ENCODE results near the gene LRIG1. TPM values are rescaled to one million over a fixed set of nuclear protein-coding genes. Genes with fewer than 3 reads are reported as not detected.

The LRIG1 gene
- total RNA-seq, 1 donor from 2014 or later, result 169 TPM

DNA sequence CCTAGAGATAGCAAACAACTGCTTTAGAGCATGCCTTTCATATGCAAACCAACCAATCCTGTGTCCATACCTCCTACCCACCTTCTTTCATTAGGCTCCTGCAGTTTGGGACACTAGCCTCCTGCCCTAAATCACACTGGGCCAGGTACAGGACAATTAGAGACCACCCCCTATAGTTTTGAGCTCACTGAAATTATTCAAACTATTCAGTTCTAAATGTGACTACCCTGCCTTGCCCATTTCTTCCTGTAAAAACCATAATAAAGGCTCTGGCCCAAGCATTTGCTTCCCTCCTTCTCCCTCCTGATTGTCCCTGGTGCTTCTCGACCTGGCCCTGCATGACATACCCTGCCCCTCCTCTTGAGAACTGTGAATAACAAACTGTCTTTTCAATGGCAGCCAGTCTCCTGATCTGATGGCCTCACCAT lies 31.4 kb upstream of the LRIG1 start:
- H3K4me2 ChIP-seq, result peak overlapping the region; percentile 77
- peak overlapping the region; percentile 18 for H3K4me3 ChIP-seq
- no peaks in the 10 kb centered on the region for H3K36me3 ChIP-seq
- no peaks in the 10 kb centered on the region for H4K20me1 ChIP-seq (ENCODE audit: low read depth)
- no peak overlapping the region for H3K9ac ChIP-seq
- no peaks in the 10 kb centered on the region for H3K79me2 ChIP-seq (ENCODE audit: low read depth)
- Mint-ChIP-seq H3K9me3 (no peaks in the 10 kb centered on the region), H3K36me3 (no peaks in the 10 kb centered on the region), H3K27me3 (ENCODE audit: insufficient read depth, low read depth) (peaks cover 2% of the 10 kb centered on the region), H3K27ac (peak overlapping the region; percentile 34), H3K4me3 (no peak overlapping the region), H3K4me1 (peaks cover 34% of the 10 kb centered on the region)
- no peak overlapping the region for H2AFZ ChIP-seq (replicated peaks)
- H3K4me1 ChIP-seq, result peaks cover 60% of the 10 kb centered on the region
- peaks cover 60% of the 10 kb centered on the region for H3F3A ChIP-seq (ENCODE audit: low read depth)
- no peak for TF ChIP-seq EZH2 (IDR thresholded peaks at IDR 0.05)
- no peak for TF ChIP-seq CTCF (IDR thresholded peaks at IDR 0.05)
- no peak for TF ChIP-seq EZH2phosphoT487 (IDR thresholded peaks at IDR 0.05)
- H3K27me3 ChIP-seq, result no peaks in the 10 kb centered on the region
- H3K9me3 ChIP-seq (ENCODE audit: low read depth), result no peaks in the 10 kb centered on the region
- DNase-seq (ENCODE audit: low spot score), result peak; percentile 58
- H3K27ac ChIP-seq, result peak overlapping the region; percentile 91

- Mint-ChIP-seq H3K4me1 (peaks cover 37% of the 10 kb centered on the region), H3K36me3 (no peaks in the 10 kb centered on the region), H3K27ac (no peak overlapping the region), H3K4me3 (no peak overlapping the region), H3K27me3 (ENCODE audit: insufficient read depth, low read depth) (peaks cover 2% of the 10 kb centered on the region), H3K9me3 (no peaks in the 10 kb centered on the region)
- Histone ChIP-seq H2AFZ (replicated peaks) (no peak overlapping the region), H4K20me1 (ENCODE audit: low read depth) (no peaks in the 10 kb centered on the region), H3K4me3 (no peak overlapping the region), H3K79me2 (ENCODE audit: low read depth) (no peaks in the 10 kb centered on the region), H3K9me3 (ENCODE audit: low read depth) (no peaks in the 10 kb centered on the region), H3K27ac (peak overlapping the region; percentile 88), H3K4me1 (peaks cover 60% of the 10 kb centered on the region), H3K27me3 (no peaks in the 10 kb centered on the region), H3F3A (ENCODE audit: low read depth) (peaks cover 60% of the 10 kb centered on the region), H3K4me2 (peak overlapping the region; percentile 77), H3K36me3 (no peaks in the 10 kb centered on the region), H3K9ac (no peak overlapping the region)
- TF ChIP-seq EZH2 (IDR thresholded peaks at IDR 0.05) (no peak), CTCF (IDR thresholded peaks at IDR 0.05) (no peak), EZH2phosphoT487 (IDR thresholded peaks at IDR 0.05) (no peak)
- DNase-seq (ENCODE audit: low spot score), result peak; percentile 10
Measured at GRCh38 chr3:66531256-66531655, 30.4 kb upstream of the LRIG1 start.

GRCh38 chr3:66527246-66527645 lies 26.4 kb upstream of the LRIG1 start:
- peaks cover 24% of the 10 kb centered on the region for H3K4me1 Mint-ChIP-seq
- no peak overlapping the region for H3K27ac Mint-ChIP-seq

More at GRCh38 chr3:66527246-66527645, 26.4 kb upstream of the LRIG1 start:
- H3K36me3 ChIP-seq, result no peaks in the 10 kb centered on the region
- H3K27me3 ChIP-seq, result no peaks in the 10 kb centered on the region
- no peaks in the 10 kb centered on the region for H4K20me1 ChIP-seq (ENCODE audit: low read depth)
- Mint-ChIP-seq H3K9me3 (peaks cover 2% of the 10 kb centered on the region), H3K27me3 (ENCODE audit: insufficient read depth, low read depth) (peaks cover 6% of the 10 kb centered on the region), H3K4me3 (no peak overlapping the region), H3K36me3 (no peaks in the 10 kb centered on the region)
- H3K27ac ChIP-seq, result no peak overlapping the region
- peaks cover 31% of the 10 kb centered on the region for H3F3A ChIP-seq (ENCODE audit: low read depth)
- no peak overlapping the region for H3K4me3 ChIP-seq
- no peak for DNase-seq (ENCODE audit: low spot score)
- H3K4me1 ChIP-seq, result peaks cover 30% of the 10 kb centered on the region
- TF ChIP-seq EZH2phosphoT487 (IDR thresholded peaks at IDR 0.05) (no peak), EZH2 (IDR thresholded peaks at IDR 0.05) (no peak), CTCF (IDR thresholded peaks at IDR 0.05) (no peak)
- H3K79me2 ChIP-seq (ENCODE audit: low read depth), result no peaks in the 10 kb centered on the region
- no peak overlapping the region for H3K4me2 ChIP-seq
- H3K9ac ChIP-seq, result no peak overlapping the region
- H2AFZ ChIP-seq (replicated peaks), result no peak overlapping the region
- no peaks in the 10 kb centered on the region for H3K9me3 ChIP-seq (ENCODE audit: low read depth)

Measured in neural progenitor cell (in vitro differentiated cells).